CD4-positive, alpha-beta memory T cell (primary cell): ENCODE data around the gene TP63. TPM values are rescaled to one million over a fixed set of nuclear protein-coding genes. Genes with fewer than 3 reads are reported as not detected.
A peak's percentile ranks its signal among the peaks of the same experiment; 100 is the strongest.

ENCODE experiments used
- CTCF ChIA-PET: fragments of 350-600 bp; sonication (Branson Sonifier 250); formaldehyde crosslinking; loops from one replicate; lab custom pipeline; 2021; ENCODE audit warnings: inconsistent platforms; ENCODE audit not compliant: partially characterized antibody; lab: Charles Lee
- POLR2A ChIA-PET: fragments of 350-600 bp; sonication (Branson Sonifier 250); formaldehyde crosslinking; loops from one replicate; lab custom pipeline; 2021; ENCODE audit not compliant: partially characterized antibody; lab: Charles Lee
- DNase-seq, 5 donors: peaks; one replicate each; pipeline versions ENCODE4 v3.0.0 to v3.0.0-alpha.2; 2020 to 2022; ENCODE audit warnings: mixed read lengths in 1 of 5
- H3K27ac ChIP-seq: one replicate; pipeline ENCODE4 v1.7.0; 2013; ENCODE audit warnings: low read depth, low read length
- H3K27me3 ChIP-seq: 2 replicates; pipeline ENCODE4 v1.7.0; 2013; ENCODE audit warnings: mild to moderate bottlenecking, low read length, moderate library complexity; ENCODE audit not compliant: insufficient read depth
- H3K36me3 ChIP-seq: 2 replicates; pipeline ENCODE4 v1.7.0; 2013; ENCODE audit warnings: mild to moderate bottlenecking, low read length, moderate library complexity; ENCODE audit not compliant: insufficient read depth
- H3K4me1 ChIP-seq: 2 replicates; pipeline ENCODE4 v1.7.0; 2013; ENCODE audit warnings: mild to moderate bottlenecking, low read length, moderate library complexity; ENCODE audit not compliant: insufficient read depth
- H3K4me3 ChIP-seq, 2 donors: one replicate each; pipeline ENCODE4 v1.7.0; 2013; ENCODE audit warnings: low read length in 2 of 2, mild to moderate bottlenecking in 1 of 2
- H3K9me3 ChIP-seq, 2 donors: one replicate each; pipeline ENCODE4 v1.7.0; 2013; ENCODE audit warnings: low read length in 2 of 2, control low read depth in 1 of 2; ENCODE audit not compliant: control insufficient read depth in 1 of 2
- H3K27ac Mint-ChIP-seq, 7 donors: one replicate each; pipeline ENCODE4 v1.8.0; 2020 to 2021; ENCODE audit warnings: mixed read lengths in 7 of 7, mild to moderate bottlenecking in 6 of 7, inconsistent platforms in 3 of 7, moderate library complexity in 3 of 7
- H3K27me3 Mint-ChIP-seq, 2 donors: one replicate each; pipeline ENCODE4 v1.8.0; 2020 to 2021; ENCODE audit warnings: mixed read lengths in 2 of 2
- H3K36me3 Mint-ChIP-seq, 2 donors: one replicate each; pipeline ENCODE4 v1.8.0; 2020 to 2021; ENCODE audit warnings: mixed read lengths in 2 of 2, inconsistent platforms in 1 of 2, mild to moderate bottlenecking in 1 of 2
- H3K4me1 Mint-ChIP-seq, 4 donors: one replicate each; pipeline ENCODE4 v1.8.0; 2020 to 2021; ENCODE audit warnings: mixed read lengths in 4 of 4, mild to moderate bottlenecking in 1 of 4
- H3K4me3 Mint-ChIP-seq, 8 donors: one replicate each; pipeline ENCODE4 v1.8.0; 2020 to 2021; ENCODE audit warnings: mixed read lengths in 8 of 8, mild to moderate bottlenecking in 7 of 8, moderate library complexity in 6 of 8, inconsistent platforms in 3 of 8
- H3K9me3 Mint-ChIP-seq, 8 donors: one replicate each; pipeline ENCODE4 v1.8.0; 2020 to 2021; ENCODE audit warnings: mixed read lengths in 8 of 8, mild to moderate bottlenecking in 5 of 8, inconsistent platforms in 3 of 8, moderate library complexity in 1 of 8
- intact Hi-C: fragments of 100-400 bp; cut with micrococcal nuclease; formaldehyde crosslinking; loops from one replicate; pipeline ENCODE4 v1.15.1; 2023
- polyA plus RNA-seq, 2 donors: library from polyadenylated mRNA; unstranded; fragments of 300-500 nt; fragmentation: Illumina TruSeq; gene quantifications; one replicate each; pipeline ENCODE4 v1.2.3, GENCODE V29; 2021
- total RNA-seq, 2 experiments: library from RNA; stranded (reverse); gene quantifications; one replicate each; pipeline ENCODE4 v1.2.3, GENCODE V29; 2021

Gene TP63
- total and polyA plus RNA-seq, 4 experiments from 2014 or later, result 0.25 to 0.64 (median 0.55) TPM; not detected in 1

DNA sequence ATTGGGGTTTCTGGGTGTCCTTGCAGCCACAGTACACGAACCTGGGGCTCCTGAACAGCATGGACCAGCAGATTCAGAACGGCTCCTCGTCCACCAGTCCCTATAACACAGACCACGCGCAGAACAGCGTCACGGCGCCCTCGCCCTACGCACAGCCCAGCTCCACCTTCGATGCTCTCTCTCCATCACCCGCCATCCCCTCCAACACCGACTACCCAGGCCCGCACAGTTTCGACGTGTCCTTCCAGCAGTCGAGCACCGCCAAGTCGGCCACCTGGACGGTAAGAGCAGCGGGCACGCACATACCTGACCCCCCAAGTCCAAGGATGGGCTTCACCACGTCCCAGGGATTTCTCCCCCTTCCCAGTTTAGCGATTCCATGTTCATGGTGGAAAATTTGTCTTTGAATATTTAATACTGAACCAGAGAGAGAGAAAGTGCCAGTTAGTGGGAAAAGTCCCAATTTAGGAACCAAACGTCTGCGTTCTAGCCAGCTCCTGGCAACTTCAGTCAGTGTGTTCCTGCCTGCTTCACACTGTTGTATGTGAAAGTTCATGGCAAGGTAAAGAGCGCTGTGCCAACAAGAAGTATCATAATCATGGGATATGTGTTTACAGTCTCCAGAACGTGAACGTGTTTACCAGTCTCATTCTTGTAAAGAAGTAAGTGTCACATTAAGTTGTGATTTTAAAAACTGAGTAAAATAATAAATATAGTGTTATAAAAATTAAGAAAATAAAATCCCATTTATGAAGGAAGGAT, 177.2 kb downstream of the TP63 start:
- no peaks in the 10 kb centered on the region for H3K36me3 ChIP-seq
- ChIA-PET CTCF (no interaction called here), POLR2A (no interaction called here)
- Mint-ChIP-seq H3K27ac (peak overlapping the region in 1 of 7 donors; percentile 3), H3K4me1 (no peaks in the 10 kb centered on the region), H3K4me3 (no peak overlapping the region), H3K9me3 (no peaks in the 10 kb centered on the region), H3K36me3 (no peaks in the 10 kb centered on the region), H3K27me3 (no peaks in the 10 kb centered on the region)
- no peak for DNase-seq
- H3K27me3 ChIP-seq, result no peaks in the 10 kb centered on the region
- H3K4me1 ChIP-seq, result no peaks in the 10 kb centered on the region
- intact Hi-C loops, result no loop called here
- H3K9me3 ChIP-seq, result no peaks in the 10 kb centered on the region
- H3K27ac ChIP-seq, result no peak overlapping the region
- H3K4me3 ChIP-seq, result no peak overlapping the region

DNA sequence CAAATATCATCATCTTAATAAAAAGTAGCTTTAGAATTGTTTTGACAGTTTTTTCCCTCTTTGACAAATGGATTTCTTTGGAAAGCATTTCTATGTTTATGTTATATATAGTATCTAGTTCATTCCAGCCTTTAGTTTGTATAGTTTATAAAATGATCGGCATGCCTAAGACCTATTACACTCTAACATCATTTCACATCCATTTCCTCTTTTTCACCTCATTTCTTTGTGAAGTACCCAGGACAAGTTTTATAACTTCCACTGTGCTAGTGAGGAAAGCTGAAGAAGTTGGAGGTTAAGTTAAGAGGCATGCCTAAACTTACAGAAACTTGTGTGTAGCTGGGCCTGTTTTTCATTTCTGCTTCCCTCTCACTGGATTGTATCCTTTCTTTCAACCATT, 178.4 kb downstream of the TP63 start:
- H3K4me3 Mint-ChIP-seq, result no peak overlapping the region
- H3K9me3 ChIP-seq, result no peaks in the 10 kb centered on the region
- no peaks in the 10 kb centered on the region for H3K36me3 ChIP-seq
- DNase-seq, result no peak
- H3K4me3 ChIP-seq, result no peak overlapping the region
- H3K27me3 ChIP-seq, result no peaks in the 10 kb centered on the region
- H3K27ac Mint-ChIP-seq, result no peak overlapping the region
- H3K4me1 ChIP-seq, result no peaks in the 10 kb centered on the region
- H3K36me3 Mint-ChIP-seq, result no peaks in the 10 kb centered on the region
- intact Hi-C loops, result no loop called here
- no peaks in the 10 kb centered on the region for H3K9me3 Mint-ChIP-seq
- no peak overlapping the region for H3K27ac ChIP-seq
- no peaks in the 10 kb centered on the region for H3K4me1 Mint-ChIP-seq
- ChIA-PET POLR2A (no interaction called here), CTCF (no interaction called here)
- no peaks in the 10 kb centered on the region for H3K27me3 Mint-ChIP-seq

DNA sequence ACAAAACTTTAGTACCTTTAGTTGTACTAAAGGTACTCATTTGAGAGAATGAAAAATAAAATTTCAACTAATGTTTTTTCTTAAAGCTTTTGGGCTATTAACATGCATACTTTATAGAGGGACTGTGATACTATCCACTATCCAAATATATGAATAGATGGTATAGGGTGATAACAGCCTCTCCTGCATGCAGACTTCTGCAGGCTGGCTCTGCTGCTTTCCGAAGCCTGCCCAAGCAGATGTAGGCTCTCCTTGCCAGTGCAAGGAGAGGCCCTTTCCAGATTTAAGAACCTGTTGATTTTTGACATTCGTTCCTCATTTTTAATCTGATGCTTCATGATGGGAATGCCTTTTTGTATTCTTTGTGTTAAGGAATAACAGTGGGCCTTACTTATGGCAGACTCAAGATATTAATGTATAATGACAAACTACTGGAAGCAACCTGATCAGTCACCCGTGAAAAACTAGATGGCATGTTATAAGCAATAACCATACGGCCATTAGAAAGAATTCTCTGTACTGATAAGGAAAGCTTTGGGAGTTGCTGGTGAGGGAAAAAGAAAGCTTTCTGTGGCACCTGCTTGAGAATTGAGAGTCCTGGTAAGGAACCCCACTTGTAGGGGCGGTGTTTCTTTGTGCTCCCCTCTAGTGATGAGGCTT, 181.7 kb downstream of the TP63 start:
- no peaks in the 10 kb centered on the region for H3K9me3 ChIP-seq
- ChIA-PET CTCF (no interaction called here), POLR2A (no interaction called here)
- H3K4me1 ChIP-seq, result no peaks in the 10 kb centered on the region
- H3K27ac ChIP-seq, result no peak overlapping the region
- H3K36me3 Mint-ChIP-seq, result no peaks in the 10 kb centered on the region
- no peak overlapping the region for H3K4me3 ChIP-seq
- H3K9me3 Mint-ChIP-seq, result no peaks in the 10 kb centered on the region
- no peaks in the 10 kb centered on the region for H3K4me1 Mint-ChIP-seq
- no peak overlapping the region for H3K27ac Mint-ChIP-seq
- H3K4me3 Mint-ChIP-seq, result no peak overlapping the region
- intact Hi-C loops, result no loop called here
- no peak for DNase-seq
- no peaks in the 10 kb centered on the region for H3K27me3 ChIP-seq
- H3K27me3 Mint-ChIP-seq, result no peaks in the 10 kb centered on the region
- H3K36me3 ChIP-seq, result no peaks in the 10 kb centered on the region

DNA sequence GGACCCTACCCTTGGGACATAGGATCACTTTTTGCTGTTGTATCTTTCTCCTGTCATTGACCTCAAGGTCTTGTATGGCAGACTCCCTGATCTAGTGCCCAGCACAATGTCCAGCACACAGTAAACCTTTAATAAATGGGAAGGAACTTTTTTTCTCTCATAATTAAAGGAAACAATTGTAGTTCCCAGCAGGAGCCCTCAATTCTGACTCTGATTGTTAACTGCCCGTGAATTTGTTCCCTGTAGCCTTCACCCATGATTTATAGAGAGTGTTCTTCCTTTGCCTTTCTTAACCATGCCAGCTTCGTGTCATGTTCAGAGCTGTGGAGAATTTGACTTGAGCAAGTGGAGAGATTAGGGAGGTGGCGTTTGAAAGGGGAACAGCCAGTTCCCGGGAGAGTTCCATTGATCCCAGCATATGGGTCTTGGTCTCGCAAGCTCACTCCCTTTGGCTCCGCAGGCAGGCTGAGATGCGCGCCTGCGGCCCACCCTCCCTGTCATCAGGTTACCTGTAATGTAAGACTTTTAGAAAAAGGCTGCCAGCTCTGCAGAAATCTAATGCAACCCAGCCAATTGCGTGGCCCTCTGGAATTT, 182.6 kb downstream of the TP63 start:
- H3K27me3 Mint-ChIP-seq, result peaks cover 0 to 1% of the 10 kb centered on the region in 2 donors
- no peaks in the 10 kb centered on the region for H3K4me1 ChIP-seq
- H3K9me3 Mint-ChIP-seq, result no peaks in the 10 kb centered on the region
- no peaks in the 10 kb centered on the region for H3K4me1 Mint-ChIP-seq
- no peaks in the 10 kb centered on the region for H3K36me3 ChIP-seq
- DNase-seq, result no peak
- intact Hi-C loops, result no loop called here
- CTCF ChIA-PET, result no interaction called here
- no peaks in the 10 kb centered on the region for H3K9me3 ChIP-seq
- POLR2A ChIA-PET, result no interaction called here
- no peaks in the 10 kb centered on the region for H3K36me3 Mint-ChIP-seq
- H3K27me3 ChIP-seq, result no peaks in the 10 kb centered on the region
- no peak overlapping the region for H3K27ac ChIP-seq
- no peak overlapping the region for H3K27ac Mint-ChIP-seq
- H3K4me3 ChIP-seq, result no peak overlapping the region
- H3K4me3 Mint-ChIP-seq, result no peak overlapping the region

DNA sequence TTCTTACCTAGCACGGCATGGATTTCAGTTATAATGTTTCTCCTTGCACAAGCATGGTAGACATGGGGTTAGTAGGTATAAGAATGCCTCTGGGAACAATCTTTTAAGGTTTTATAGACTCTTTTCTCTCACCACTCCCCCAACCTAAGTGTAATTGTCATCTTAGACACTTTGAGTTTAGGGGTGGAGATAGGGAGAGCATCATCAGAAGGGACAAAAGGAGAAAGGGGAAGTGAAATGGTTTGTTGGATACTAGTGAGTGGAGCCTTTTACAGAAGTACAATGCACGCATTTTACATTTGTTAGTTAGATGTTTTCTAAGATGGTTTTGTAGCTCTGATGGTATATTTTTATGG, 189.2 kb downstream of the TP63 start:
- Histone ChIP-seq H3K27me3 (no peaks in the 10 kb centered on the region), H3K4me3 (no peak overlapping the region), H3K27ac (no peak overlapping the region), H3K4me1 (no peaks in the 10 kb centered on the region), H3K9me3 (no peaks in the 10 kb centered on the region), H3K36me3 (no peaks in the 10 kb centered on the region)
- Mint-ChIP-seq H3K9me3 (no peaks in the 10 kb centered on the region), H3K27me3 (peaks cover 2 to 4% of the 10 kb centered on the region in 2 donors), H3K4me3 (no peak overlapping the region), H3K4me1 (no peaks in the 10 kb centered on the region), H3K36me3 (no peaks in the 10 kb centered on the region), H3K27ac (no peak overlapping the region)
- intact Hi-C loops, result no loop called here
- DNase-seq, result no peak
- ChIA-PET CTCF (no interaction called here), POLR2A (no interaction called here)

DNA sequence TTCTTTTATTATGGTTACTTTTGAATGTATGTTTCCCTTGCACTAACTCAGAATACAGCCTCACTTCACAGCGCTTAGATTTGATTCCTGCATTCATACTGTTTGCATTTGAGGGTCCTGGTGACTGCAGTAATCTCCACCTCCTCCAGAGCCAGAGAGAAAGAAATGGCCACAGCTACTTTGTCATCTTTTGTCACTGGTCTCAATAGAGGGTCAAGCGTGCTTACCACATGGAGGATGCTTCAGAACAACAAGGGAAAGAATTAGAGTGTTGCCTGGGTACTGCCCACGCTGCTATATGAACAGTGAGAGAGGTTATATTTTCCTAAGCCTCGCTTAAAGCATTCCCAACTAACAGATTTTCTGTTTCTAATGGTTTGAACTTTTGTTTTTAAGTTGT, 190.1 kb downstream of the TP63 start:
- H3K27me3 ChIP-seq, result no peaks in the 10 kb centered on the region
- POLR2A ChIA-PET, result no interaction called here
- no peaks in the 10 kb centered on the region for H3K4me1 ChIP-seq
- H3K36me3 ChIP-seq, result no peaks in the 10 kb centered on the region
- no peak overlapping the region for H3K27ac Mint-ChIP-seq
- peaks cover 2 to 4% of the 10 kb centered on the region in 2 donors for H3K27me3 Mint-ChIP-seq
- H3K9me3 Mint-ChIP-seq, result no peaks in the 10 kb centered on the region
- no peak overlapping the region for H3K27ac ChIP-seq
- H3K4me1 Mint-ChIP-seq, result no peaks in the 10 kb centered on the region
- no peak overlapping the region for H3K4me3 ChIP-seq
- H3K4me3 Mint-ChIP-seq, result no peak overlapping the region
- intact Hi-C loops, result no loop called here
- no peaks in the 10 kb centered on the region for H3K36me3 Mint-ChIP-seq
- no peak for DNase-seq
- no peaks in the 10 kb centered on the region for H3K9me3 ChIP-seq
- CTCF ChIA-PET, result no interaction called here

DNA sequence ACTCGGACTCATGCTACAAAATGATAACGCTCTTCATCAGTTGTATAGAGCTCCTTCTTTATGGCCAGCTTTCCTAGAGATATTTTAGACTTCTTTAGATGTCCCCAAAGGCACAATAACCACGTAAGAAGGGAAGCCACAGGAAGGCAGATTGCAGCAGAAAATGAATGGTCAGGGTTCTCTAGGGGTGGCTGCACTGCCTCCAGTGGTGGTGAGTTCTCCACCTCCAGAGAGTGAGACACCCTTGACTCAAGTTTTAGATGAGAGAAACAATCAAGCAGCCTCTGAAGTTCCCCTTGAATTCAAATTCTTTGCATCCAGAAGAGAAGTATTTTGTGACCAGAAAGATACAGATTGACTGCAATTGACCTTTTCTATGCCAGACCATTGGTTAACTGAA, 191.5 kb downstream of the TP63 start:
- no peaks in the 10 kb centered on the region for H3K9me3 ChIP-seq
- H3K36me3 Mint-ChIP-seq, result no peaks in the 10 kb centered on the region
- no peak overlapping the region for H3K4me3 ChIP-seq
- H3K4me1 ChIP-seq, result no peaks in the 10 kb centered on the region
- no peak overlapping the region for H3K27ac ChIP-seq
- no peak overlapping the region for H3K4me3 Mint-ChIP-seq
- H3K4me1 Mint-ChIP-seq, result no peaks in the 10 kb centered on the region
- intact Hi-C loops, result no loop called here
- no peak overlapping the region for H3K27ac Mint-ChIP-seq
- no peaks in the 10 kb centered on the region for H3K27me3 ChIP-seq
- POLR2A ChIA-PET, result no interaction called here
- no peaks in the 10 kb centered on the region for H3K9me3 Mint-ChIP-seq
- H3K27me3 Mint-ChIP-seq, result peaks cover 2 to 4% of the 10 kb centered on the region in 2 donors
- CTCF ChIA-PET, result no interaction called here
- no peak for DNase-seq
- no peaks in the 10 kb centered on the region for H3K36me3 ChIP-seq
